Activated CD4-positive, alpha-beta T cell treated with anti-CD3 and anti-CD28 coated beads, Interleukin-2, amount 10 ng/mL, durations not matched to agents 7 days and 5 days (primary cell): Measurements from ENCODE around the gene PPRC1. TPM values are rescaled to one million over a fixed set of nuclear protein-coding genes. Genes with fewer than 3 reads are reported as not detected.

Experiments
- CTCF ChIA-PET: fragments of 350-600 bp; sonication (Branson Sonifier 250); formaldehyde crosslinking; loops from one replicate; lab custom pipeline; 2021; ENCODE audit warnings: antibody characterized with exemption; lab: Charles Lee
- POLR2A ChIA-PET: fragments of 350-600 bp; sonication (Branson Sonifier 250); formaldehyde crosslinking; loops from one replicate; lab custom pipeline; 2021; ENCODE audit warnings: antibody characterized with exemption; lab: Charles Lee
- DNase-seq: peaks from one replicate; pipeline ENCODE4 v3.0.0-alpha.2; 2020
- H3K27ac Mint-ChIP-seq: one replicate; pipeline ENCODE4 v1.8.0; 2021; ENCODE audit warnings: mild to moderate bottlenecking, moderate library complexity, mixed read lengths
- H3K27me3 Mint-ChIP-seq: one replicate; pipeline ENCODE4 v1.8.0; 2021; ENCODE audit warnings: mixed read lengths
- H3K36me3 Mint-ChIP-seq: one replicate; pipeline ENCODE4 v1.8.0; 2021; ENCODE audit warnings: low read depth, mixed read lengths
- H3K4me1 Mint-ChIP-seq: one replicate; pipeline ENCODE4 v1.8.0; 2021; ENCODE audit warnings: mixed read lengths
- H3K4me3 Mint-ChIP-seq: one replicate; pipeline ENCODE4 v1.8.0; 2021; ENCODE audit warnings: mild to moderate bottlenecking, moderate library complexity, mixed read lengths
- H3K9me3 Mint-ChIP-seq: one replicate; pipeline ENCODE4 v1.8.0; 2021; ENCODE audit warnings: mixed read lengths
- total RNA-seq, 2 experiments: library from RNA; stranded (reverse); gene quantifications; one replicate each; pipeline ENCODE4 v1.2.3, GENCODE V29; 2021

Gene PPRC1
- total RNA-seq, 2 experiments from 2014 or later = 47.7 to 49.4 TPM

DNA sequence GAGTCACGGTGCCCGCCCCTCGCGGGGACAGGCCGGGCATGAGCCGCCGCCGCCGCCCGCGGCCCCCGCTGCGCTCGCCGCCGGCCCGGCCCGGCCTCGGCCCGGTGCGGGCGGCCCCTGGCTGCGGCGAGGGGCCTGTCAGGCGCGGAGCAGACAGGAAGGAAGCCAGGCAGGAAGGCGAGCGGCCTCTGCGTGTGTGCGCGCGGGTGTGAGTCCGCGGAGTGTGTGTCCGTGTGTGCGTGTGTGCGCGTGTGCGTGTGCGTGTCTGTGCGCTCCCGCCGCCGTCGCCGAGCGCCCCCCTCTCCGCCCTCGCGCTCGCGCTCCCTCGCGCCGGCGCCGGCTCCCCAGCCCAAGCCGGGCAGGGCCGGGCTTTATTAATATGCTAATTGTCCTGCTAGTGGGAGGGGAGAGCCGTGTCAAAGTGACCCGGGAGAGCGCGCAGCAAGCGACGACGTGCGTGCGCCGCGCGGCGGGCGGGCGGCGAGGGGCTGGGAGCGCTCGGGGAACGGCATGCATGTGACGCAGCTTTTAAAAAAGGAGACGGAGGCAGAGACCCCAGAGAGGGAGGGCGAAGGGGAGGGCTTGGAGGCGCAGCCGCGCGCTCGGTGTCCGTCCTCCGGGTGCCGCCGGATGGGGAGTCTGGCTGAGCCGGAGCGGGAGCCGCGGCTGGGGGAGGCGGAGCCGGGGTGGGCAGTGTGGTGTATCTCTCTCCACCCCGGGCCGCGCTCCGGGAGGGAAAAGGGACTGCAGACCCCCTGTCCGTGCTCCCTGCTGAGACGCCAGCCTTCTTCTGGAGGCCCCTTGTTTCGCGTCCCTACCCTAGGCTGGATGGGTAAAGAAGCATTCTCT is 12.5 kb upstream of the PPRC1 start, which contains the start of gene LDB1:
Gene LDB1 (minus strand): TSS at position 227 of the 849 bp plus-strand sequence. CDS start 258 bp downstream, outside the sequence.
- Mint-ChIP-seq H3K27ac (peak within 1 kb of the TSS; percentile 94), H3K36me3 (no peaks in the 10 kb centered on the region), H3K27me3 (no peaks in the 10 kb centered on the region), H3K4me3 (peak within 1 kb of the TSS; percentile 90), H3K4me1 (peaks cover 53% of the 10 kb centered on the region), H3K9me3 (no peaks in the 10 kb centered on the region)
- peak; percentile 70 for DNase-seq
- CTCF ChIA-PET = interaction anchor here (1.3 to 1.7 kb wide), 2 partner anchors 48 to 280 kb away, joined by 3 to 6 read pairs; no protein-coding TSS in a partner anchor
- POLR2A ChIA-PET = no interaction called here

DNA sequence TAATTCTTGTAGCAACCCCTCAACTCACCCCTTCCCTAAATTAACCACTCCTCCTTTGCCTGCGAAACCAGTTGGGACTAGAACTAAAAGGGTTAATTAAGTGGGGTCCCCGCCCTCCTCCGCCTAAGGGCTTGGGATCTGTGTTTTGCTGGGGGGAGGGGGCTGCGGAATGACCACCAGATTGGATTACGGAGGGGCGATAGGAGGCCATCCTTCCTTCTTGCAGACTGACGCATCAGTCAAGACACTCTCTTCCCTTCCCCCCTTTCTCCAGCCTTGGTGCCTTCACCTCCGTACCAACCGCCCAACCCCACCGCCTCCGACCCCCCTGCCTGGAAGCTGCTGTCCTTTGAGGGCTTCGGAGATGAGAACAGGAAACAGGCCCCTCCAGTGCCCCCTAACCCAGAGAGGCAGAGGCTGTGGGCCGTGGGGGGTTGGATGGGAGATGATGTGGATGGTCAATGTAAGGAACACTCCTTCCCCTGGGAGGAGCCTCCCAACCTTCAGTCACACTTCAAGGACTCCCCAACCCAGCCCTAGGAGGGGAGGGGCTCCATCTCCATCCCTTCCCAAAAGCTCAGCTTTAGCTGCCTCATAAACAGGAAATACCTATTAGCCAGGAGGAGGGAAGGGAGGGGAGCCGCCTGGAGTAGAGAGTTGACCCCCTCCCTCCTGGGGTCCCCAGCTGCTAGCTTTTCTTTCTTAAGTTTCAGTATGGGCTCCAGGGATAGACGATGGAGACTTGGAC is 11.7 kb upstream of the PPRC1 start:
- POLR2A ChIA-PET = no interaction called here

DNA sequence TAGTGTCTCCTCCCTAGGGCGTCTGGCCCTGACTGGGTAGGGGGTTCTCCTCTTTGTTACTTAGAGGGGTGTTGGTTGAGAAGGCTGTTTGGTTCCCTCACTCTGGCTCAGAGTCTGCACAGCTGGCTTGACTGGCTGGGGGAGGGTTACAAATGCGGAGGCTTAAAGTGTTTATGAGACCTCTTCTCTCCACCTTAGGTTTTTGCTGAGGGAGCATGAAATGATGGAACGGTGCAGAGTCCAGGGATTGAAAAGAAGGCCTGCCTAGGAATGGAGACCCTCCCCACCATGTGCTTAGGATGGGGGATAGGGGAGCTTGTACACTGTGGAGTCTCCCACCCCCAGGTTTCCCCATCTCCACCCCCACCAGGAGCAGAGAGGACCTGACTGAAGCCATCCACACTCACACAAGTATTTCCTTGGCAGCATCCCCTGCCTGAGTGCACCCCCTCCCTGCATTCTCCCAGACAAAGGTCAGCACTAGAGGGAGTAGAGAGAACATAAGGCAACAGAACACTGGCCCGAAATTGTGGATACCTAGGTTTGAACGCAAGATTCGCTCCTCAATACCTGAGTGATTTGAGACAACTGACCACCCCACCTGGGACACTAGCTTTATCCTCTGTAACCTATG is 11.0 kb upstream of the PPRC1 start:
- DNase-seq = no peak
- POLR2A ChIA-PET = no interaction called here
- H3K27ac Mint-ChIP-seq = peak overlapping the region; percentile 91
- peak overlapping the region; percentile 81 for H3K4me3 Mint-ChIP-seq
- peaks cover 38% of the 10 kb centered on the region for H3K4me1 Mint-ChIP-seq
- no peaks in the 10 kb centered on the region for H3K27me3 Mint-ChIP-seq
- H3K36me3 Mint-ChIP-seq = no peaks in the 10 kb centered on the region
- CTCF ChIA-PET = interaction anchor here (0.5 to 3.1 kb wide), 5 partner anchors 10 to 399 kb away, joined by 3 to 14 read pairs (median 3); partner anchors contain the start of gene PPRC1
- H3K9me3 Mint-ChIP-seq = no peaks in the 10 kb centered on the region

More for the DNA sequence above, 11.7 kb upstream of the PPRC1 start:
- DNase-seq = no peak
- Mint-ChIP-seq H3K9me3 (no peaks in the 10 kb centered on the region), H3K27ac (peak overlapping the region; percentile 91), H3K4me1 (peaks cover 45% of the 10 kb centered on the region), H3K36me3 (no peaks in the 10 kb centered on the region), H3K4me3 (peak overlapping the region; percentile 81), H3K27me3 (no peaks in the 10 kb centered on the region)
- CTCF ChIA-PET = interaction anchor here (0.5 to 3.1 kb wide), 5 partner anchors 10 to 398 kb away, joined by 3 to 14 read pairs (median 3); partner anchors contain the start of gene PPRC1

DNA sequence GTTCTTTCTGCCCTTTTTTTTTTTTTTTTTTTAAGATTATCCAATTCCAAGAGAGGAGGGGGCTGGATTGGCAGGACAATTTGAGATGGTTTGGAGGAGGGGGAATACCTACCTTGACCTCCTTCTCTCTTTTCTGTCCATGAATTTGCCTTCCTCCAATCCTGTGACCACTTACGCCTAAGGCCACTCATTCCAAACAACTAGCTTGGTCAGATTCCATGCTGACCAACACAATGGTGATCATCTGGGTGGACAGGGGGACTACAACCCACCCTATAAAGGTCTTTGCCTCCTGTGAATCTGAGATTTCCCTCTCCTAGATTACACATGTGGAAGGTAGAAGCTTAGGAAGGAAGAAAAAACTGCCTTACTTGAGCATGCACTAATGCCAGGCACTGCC is 10.4 kb upstream of the PPRC1 start:
- POLR2A ChIA-PET = no interaction called here
- DNase-seq = no peak
- Mint-ChIP-seq H3K4me1 (peaks cover 32% of the 10 kb centered on the region), H3K27me3 (no peaks in the 10 kb centered on the region), H3K9me3 (no peaks in the 10 kb centered on the region), H3K36me3 (no peaks in the 10 kb centered on the region), H3K27ac (peak overlapping the region; percentile 9), H3K4me3 (no peak overlapping the region)
- CTCF ChIA-PET = interaction anchor here (0.7 to 3.1 kb wide), 4 partner anchors 9 to 282 kb away, joined by 3 to 14 read pairs (median 4); partner anchors contain the start of gene GBF1

DNA sequence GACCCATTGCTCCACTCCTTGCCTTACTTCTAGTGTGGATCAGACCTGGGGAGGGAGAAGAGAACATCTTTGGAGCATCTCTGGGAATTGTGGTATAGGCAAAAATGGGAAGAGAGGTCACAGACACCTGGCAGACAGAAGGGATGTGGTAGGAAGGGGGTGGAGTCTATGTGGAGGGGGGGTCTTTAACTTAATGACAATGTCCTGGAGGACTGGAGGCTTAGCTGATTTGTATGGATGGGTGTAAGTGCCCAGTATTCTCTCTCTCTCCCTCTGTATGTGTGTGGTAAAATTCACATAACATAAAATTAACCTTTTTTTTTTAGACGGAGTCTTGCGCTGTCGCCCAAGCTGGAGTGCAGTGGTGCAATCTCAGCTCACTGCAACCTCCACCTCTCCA is 9.6 kb upstream of the PPRC1 start:
- Mint-ChIP-seq H3K27ac (no peak overlapping the region), H3K9me3 (no peaks in the 10 kb centered on the region), H3K27me3 (no peaks in the 10 kb centered on the region), H3K36me3 (no peaks in the 10 kb centered on the region), H3K4me1 (peaks cover 24% of the 10 kb centered on the region), H3K4me3 (no peak overlapping the region)
- POLR2A ChIA-PET = no interaction called here
- no peak for DNase-seq
- CTCF ChIA-PET = interaction anchor here (0.5 to 3.1 kb wide), 5 partner anchors 8 to 794 kb away, joined by 3 to 14 read pairs (median 4); no protein-coding TSS in a partner anchor

DNA sequence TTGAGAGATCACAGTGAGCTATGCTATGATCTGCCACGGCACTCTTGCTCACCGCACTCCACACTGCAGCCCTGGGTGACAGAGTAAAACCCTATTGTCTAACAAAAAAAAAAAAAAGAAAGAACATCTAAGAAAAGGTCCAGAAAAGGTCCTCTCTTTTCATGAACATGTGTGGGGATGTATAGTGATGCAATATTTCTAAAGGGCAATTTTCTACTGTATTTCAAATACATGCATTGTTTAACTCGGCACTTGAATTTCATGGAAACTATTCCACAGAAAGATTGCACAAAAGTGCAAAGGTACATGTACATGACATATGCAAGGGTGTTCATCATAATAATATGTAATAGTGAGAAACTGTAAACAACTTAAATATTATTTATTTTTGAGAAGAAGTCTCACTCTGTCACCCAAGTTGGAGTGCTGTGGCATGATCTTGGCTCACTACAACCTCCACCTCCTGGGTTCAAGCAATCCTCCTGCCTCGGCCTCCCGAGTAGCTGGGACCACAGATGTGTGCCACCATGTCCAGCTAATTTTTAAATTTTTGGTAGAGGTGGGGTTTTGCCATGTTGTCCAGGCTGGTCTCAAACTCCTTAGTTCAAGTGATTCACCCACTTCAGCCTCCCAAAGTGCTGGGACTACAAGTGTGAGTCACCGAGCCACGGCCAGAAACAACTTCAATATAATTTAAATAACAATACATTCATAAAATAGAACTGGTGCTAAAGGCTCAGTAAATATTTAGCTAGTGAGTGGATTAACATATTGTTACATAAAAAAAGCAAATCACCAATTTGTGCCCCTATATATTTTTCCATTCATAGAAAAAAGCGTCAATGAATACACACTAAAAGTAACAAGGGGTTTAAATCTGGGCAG is 1.3 kb upstream of the PPRC1 start:
- DNase-seq = no peak
- Mint-ChIP-seq H3K27me3 (no peaks in the 10 kb centered on the region), H3K27ac (peak overlapping the region; percentile 99), H3K4me3 (no peak overlapping the region), H3K4me1 (peaks cover 33% of the 10 kb centered on the region), H3K36me3 (peaks cover 12% of the 10 kb centered on the region), H3K9me3 (no peaks in the 10 kb centered on the region)
- ChIA-PET POLR2A (no interaction called here), CTCF (interaction anchor here (0.6 to 2.6 kb wide), 11 partner anchors 9 to 1757 kb away, joined by 3 to 30 read pairs (median 4); partner anchors contain the start of gene NOLC1)

DNA sequence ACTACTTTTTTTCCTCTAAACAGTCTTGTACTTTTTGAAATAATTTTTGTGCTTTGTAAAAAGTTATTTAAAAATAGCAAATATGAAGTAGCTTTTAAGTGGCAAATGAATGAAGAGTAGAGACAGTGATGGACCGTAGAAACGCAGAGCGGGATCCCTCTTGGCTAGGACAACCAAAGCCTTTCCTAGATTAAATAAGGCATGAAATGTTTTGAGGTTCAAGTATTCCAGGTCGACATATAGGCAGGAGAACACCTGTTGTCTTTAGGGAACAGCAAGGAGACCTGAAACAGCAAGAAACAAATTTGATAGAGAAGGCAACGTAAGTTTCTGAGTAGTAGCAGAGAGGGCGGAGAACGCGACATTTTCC is 662 bp upstream of the PPRC1 start:
- Mint-ChIP-seq H3K27me3 (no peaks in the 10 kb centered on the region), H3K36me3 (peaks cover 12% of the 10 kb centered on the region), H3K9me3 (no peaks in the 10 kb centered on the region), H3K4me1 (peaks cover 36% of the 10 kb centered on the region), H3K27ac (peak overlapping the region; percentile 99), H3K4me3 (peak overlapping the region; percentile 99)
- ChIA-PET CTCF (interaction anchor here (0.6 to 2.6 kb wide), 12 partner anchors 10 to 1757 kb away, joined by 3 to 30 read pairs (median 4); partner anchors contain the start of genes CUEDC2 and NOLC1), POLR2A (no interaction called here)
- DNase-seq = no peak

DNA sequence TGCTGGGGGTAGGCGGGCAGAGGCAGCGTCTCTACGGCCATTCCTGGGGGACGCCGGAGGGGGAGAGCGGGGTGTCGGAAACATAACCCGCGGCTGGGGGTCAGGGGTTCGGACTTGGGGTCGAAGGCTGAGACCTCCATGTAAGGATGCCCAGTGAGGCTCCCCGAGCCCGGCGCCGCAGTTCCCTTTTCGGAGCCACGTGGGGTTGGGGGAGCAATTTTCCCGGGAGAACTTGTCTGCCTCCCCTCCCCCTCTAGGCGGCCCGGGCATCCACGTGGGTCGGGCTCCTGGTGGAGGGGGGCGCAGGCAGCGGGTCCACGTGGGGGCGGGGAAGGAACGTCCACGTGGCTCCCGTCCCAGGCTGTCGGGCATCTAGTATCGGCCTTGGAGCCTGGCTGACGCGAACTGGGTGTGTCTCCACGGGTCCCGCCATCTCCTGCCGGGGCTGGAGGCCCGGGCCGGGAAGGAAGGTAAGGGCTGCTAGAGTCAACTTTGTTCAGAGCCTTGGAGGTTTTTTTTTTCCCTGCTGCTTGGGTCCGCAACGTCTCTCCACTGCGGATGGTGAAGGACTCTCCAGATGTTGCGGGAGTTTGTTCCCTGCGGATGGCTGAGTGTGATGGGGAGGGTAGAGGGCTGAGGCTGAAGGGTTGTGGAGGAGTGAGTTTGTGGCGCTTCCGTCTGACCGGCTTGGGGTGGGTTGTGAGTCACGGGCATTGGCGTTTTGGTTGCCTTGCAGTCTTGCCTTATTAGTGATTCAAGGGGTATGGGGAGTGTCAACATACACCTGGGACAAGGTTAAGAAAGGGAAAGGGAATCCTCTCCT is 744 bp downstream of the PPRC1 start:
- peaks cover 42% of the 10 kb centered on the region for H3K4me1 Mint-ChIP-seq
- no peaks in the 10 kb centered on the region for H3K27me3 Mint-ChIP-seq
- ChIA-PET POLR2A (no interaction called here), CTCF (interaction anchor here (1.1 to 6.9 kb wide), 2 partner anchors 16 to 299 kb away, joined by 4 to 73 read pairs; partner anchors contain the start of genes CUEDC2 and NOLC1)
- peak overlapping the region; percentile 99 for H3K4me3 Mint-ChIP-seq
- peak; percentile 54 for DNase-seq
- H3K9me3 Mint-ChIP-seq = no peaks in the 10 kb centered on the region
- H3K27ac Mint-ChIP-seq = peak overlapping the region; percentile 99
- H3K36me3 Mint-ChIP-seq = peaks cover 12% of the 10 kb centered on the region

DNA sequence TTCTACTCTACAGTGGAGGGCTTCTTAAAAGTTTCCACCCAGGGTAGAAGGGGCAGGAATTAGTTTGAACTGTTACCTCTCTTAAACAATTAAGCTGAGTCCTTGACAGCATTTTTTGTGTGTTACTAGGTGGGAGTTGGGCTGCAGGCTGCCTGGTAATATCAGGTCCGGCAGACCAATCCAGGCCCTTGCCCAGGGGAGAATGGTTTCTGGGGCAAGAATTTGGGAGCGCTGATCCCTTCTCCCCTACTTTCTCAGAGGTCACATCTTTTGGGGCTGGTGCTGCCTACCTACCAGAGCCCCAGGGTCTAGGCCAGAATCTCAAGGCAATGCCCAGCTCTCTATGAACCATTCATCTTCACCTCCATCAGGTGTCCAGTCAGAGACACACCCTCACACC is 1.6 kb downstream of the PPRC1 start:
- H3K4me3 Mint-ChIP-seq = peak overlapping the region; percentile 99
- H3K9me3 Mint-ChIP-seq = no peaks in the 10 kb centered on the region
- ChIA-PET CTCF (interaction anchor here (1.0 to 6.9 kb wide), 2 partner anchors 15 to 96 kb away, joined by 3 to 73 read pairs; partner anchors contain the start of gene NOLC1), POLR2A (interaction anchor here (0.9 kb wide), 1 partner anchor 17 kb away, joined by 3 read pairs; the partner anchor contains the start of gene NOLC1)
- no peak for DNase-seq
- H3K36me3 Mint-ChIP-seq = peaks cover 20% of the 10 kb centered on the region
- peak overlapping the region; percentile 85 for H3K27ac Mint-ChIP-seq
- H3K27me3 Mint-ChIP-seq = no peaks in the 10 kb centered on the region
- peaks cover 42% of the 10 kb centered on the region for H3K4me1 Mint-ChIP-seq

DNA sequence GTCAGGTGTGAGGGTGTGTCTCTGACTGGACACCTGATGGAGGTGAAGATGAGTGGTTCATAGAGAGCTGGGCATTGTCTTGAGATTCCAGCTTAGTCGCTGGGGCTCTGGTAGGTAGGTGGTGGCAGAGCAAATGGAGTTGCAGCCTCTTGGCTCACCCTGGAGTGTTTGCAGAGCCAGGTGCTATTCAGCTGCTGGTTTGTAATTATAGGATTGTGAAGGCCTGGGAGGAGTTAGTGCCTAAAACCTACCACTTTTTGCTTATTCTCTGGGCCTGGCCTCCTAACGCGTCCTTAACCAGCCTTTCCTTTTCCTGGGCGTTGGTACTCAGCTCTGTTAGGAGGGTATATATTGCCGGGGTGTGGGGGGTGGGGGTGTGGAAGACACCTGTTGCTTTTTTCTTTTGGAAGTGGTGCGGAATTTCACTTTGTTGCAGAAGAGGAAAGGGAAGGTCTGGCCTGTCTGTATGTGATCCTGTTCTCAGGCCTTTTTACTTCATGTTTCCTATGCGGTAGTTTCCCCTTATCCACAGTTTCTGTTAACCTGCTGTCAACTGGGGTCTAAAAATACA is 3.2 kb downstream of the PPRC1 start:
- no peak for DNase-seq
- Mint-ChIP-seq H3K9me3 (no peaks in the 10 kb centered on the region), H3K4me1 (peaks cover 42% of the 10 kb centered on the region), H3K27ac (peak overlapping the region; percentile 0), H3K4me3 (peak overlapping the region; percentile 11), H3K36me3 (peaks cover 33% of the 10 kb centered on the region), H3K27me3 (no peaks in the 10 kb centered on the region)
- CTCF ChIA-PET = interaction anchor here (0.8 to 6.9 kb wide), 3 partner anchors 13 to 287 kb away, joined by 3 to 73 read pairs (median 3); partner anchors contain the start of gene NOLC1
- POLR2A ChIA-PET = no interaction called here
